ENCODE results near the gene PBX1.
"Not testable (repeated sequence)": the region's sequence is repeated elsewhere in the genome, so short reads cannot be mapped to it uniquely, and the experiment has no call there.

PBX1 gene

DNA sequence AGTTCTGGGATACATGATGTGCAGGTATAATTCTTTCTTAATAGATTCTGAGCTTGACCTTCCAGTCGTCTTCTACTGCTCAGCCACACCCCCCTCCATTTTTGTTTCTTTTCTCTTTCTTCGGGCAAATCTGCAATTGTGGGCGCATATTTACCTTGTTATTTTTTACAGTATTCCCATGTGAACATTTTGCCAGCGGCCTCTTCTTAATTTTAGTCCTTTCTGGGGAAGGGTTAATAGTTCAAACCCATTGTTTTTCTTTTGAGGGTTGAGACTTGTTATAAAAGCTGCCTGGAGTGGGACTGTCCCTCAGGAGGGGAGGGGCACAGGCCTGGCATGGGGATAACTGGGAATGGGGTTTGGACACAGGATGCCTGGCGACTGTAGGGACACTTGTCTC, 40.3 kb downstream of the PBX1 start:
- FAIRE-seq = no peak
- TF ChIP-seq, protein P1, sequence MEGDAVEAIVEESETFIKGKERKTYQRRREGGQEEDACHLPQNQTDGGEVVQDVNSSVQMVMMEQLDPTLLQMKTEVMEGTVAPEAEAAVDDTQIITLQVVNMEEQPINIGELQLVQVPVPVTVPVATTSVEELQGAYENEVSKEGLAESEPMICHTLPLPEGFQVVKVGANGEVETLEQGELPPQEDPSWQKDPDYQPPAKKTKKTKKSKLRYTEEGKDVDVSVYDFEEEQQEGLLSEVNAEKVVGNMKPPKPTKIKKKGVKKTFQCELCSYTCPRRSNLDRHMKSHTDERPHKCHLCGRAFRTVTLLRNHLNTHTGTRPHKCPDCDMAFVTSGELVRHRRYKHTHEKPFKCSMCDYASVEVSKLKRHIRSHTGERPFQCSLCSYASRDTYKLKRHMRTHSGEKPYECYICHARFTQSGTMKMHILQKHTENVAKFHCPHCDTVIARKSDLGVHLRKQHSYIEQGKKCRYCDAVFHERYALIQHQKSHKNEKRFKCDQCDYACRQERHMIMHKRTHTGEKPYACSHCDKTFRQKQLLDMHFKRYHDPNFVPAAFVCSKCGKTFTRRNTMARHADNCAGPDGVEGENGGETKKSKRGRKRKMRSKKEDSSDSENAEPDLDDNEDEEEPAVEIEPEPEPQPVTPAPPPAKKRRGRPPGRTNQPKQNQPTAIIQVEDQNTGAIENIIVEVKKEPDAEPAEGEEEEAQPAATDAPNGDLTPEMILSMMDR (IDR thresholded peaks at IDR 0.05; ENCODE audit: insufficient read depth, missing control alignments) = no peak
- no peak for DNase-seq (ENCODE audit: insufficient read length, low spot score)

GRCh38 chr1:164601399-164602100, 42.6 kb downstream of the PBX1 start:
- TF ChIP-seq, protein P1 (IDR thresholded peaks at IDR 0.05; ENCODE audit: insufficient read depth, missing control alignments) = no peak
- peak; percentile 97 for FAIRE-seq

DNA sequence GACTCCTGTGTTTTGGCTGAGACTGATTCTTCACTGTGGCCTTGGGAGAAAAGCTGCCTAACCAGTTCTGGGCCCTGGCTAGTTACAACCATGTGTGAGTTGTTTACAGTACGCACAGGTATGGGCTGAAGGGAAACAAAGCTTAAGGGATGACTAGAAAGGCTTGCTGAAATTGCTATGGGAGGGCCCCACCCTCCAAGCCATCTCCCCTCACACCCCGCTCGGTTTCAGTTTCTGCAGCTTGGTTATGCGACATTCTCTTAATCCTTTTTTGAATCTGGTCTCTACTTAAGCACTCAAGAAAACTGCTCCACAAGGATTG, 43.1 kb downstream of the PBX1 start:
- DNase-seq (ENCODE audit: insufficient read length, low spot score) = no peak

More at GRCh38 chr1:164601399-164602100, 42.6 kb downstream of the PBX1 start:
- DNase-seq (ENCODE audit: insufficient read length, low spot score) = peak; percentile 41

DNA sequence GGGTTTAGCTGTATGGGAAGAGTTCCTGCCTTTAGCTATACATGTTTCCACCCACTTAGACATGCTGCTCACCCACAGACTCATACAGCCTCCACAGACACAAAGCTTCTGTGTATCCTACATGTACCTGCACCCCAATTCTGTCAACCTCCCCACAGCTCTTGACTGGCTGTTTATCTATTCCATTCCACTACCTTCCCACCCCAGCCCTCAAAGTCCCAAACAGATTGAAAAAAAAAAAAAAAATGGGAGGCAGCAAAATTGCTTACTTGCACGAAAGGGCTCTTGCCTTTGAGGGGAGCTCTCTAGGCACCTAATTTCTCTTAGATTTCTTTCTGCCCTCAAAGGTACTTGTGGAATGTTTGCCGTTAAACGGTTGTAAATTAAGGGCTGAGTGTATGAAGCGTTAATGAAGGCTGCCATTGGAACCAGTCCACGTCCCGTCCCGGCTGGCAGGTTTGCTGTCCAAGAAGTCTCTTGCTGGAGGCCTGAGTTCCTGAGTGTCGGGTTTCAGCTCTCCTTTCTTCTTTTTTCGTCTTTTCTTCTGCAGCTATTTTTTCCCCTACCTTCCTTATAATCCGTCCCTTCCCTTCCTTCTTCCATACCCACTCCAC, 43.6 kb downstream of the PBX1 start:
- DNase-seq (ENCODE audit: insufficient read length, low spot score) = no peak
- TF ChIP-seq, protein P1 (IDR thresholded peaks at IDR 0.05; ENCODE audit: insufficient read depth, missing control alignments) = peak; percentile 14
- FAIRE-seq = no peak

More for the DNA sequence above, 43.1 kb downstream of the PBX1 start:
- FAIRE-seq = no peak
- TF ChIP-seq, protein P1 (IDR thresholded peaks at IDR 0.05; ENCODE audit: insufficient read depth, missing control alignments) = no peak

DNA sequence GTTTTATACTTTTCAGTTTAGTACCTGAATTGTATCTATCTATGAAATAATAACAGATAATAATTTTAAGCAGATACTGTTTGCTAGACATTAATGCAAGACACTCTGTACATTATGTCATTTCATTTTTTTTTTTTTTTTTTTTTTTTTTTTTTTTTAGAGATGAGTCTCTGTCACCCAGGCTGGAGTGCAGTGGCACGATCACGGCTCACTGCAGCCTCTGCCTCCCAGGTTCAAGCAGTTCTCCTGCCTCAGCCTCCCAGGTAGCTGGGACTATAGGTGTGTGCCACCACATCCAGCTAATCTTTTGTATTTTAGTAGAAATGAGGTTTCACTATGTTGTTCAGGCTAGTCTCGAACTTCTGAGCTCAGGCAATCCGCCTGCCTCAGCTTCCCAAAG, 44.8 kb downstream of the PBX1 start:
- DNase-seq (ENCODE audit: insufficient read length, low spot score); FAIRE-seq: not testable (repeated sequence)

GRCh38 chr1:164604541-164604940, 45.6 kb downstream of the PBX1 start:
- DNase-seq (ENCODE audit: insufficient read length, low spot score) = no peak
- FAIRE-seq = peak; percentile 84
- TF ChIP-seq, protein P1 (IDR thresholded peaks at IDR 0.05; ENCODE audit: insufficient read depth, missing control alignments) = no peak

DNA sequence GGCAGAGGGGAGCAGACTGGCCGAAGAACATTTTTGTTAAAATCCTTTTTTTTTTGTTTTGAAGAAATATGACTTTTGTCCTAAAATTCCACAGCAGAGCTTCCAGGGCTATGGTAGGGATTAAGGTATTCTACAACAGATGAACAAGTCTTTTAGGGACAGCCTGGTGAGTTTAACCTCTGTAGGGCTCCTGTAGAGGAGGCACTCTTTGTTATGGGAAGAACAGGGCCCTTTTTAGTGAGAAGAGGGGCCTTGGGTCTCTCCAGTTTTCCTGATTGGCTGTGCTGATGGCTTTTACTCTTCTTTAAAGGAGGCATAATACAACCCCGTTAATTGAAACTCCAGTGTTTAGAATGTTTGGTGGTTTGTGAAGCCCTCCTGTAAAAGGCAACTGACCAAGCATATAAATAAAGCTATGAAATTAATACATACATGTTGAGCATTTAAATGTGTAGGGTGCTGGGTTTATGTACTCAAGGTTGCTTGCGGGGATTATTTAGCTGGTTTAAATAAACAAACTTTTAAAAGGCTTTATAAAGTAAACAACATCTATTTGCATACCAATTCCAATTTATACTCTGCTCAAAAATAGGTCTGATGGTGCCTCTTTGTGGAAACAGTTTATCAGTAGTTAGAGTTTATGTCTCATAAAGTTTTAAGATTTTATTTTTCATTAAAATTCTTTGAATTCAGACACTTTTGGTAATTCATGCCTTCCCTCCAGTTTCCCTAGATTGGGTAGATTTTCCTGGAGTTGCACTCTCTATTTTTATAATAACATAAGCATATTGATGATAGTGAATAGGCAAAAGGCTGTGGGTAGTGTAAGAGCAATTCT, 46.5 kb downstream of the PBX1 start:
- no peak for DNase-seq (ENCODE audit: insufficient read length, low spot score)
- TF ChIP-seq, protein P1 (IDR thresholded peaks at IDR 0.05; ENCODE audit: insufficient read depth, missing control alignments) = no peak
- FAIRE-seq = no peak
